Stimulated activated naive B cell treated with anti-CD40 and anti-IgM and Interleukin-4, amounts not matched to agents 10 μg/mL and 1 μg/mL and 100 μg/mL, for 72 hours (primary cell): Measurements from ENCODE around the gene ZNF718.
"Not testable (repeated sequence)": the region's sequence is repeated elsewhere in the genome, so short reads cannot be mapped to it uniquely, and the experiment has no call there.

Experiments
- ATAC-seq, 2 donors: fragments of 150-1000 bp; cut with Tn5 transposase; replicated peaks; 2 replicates each; pipeline ENCODE4 v1.10.0; 2021; ENCODE audit warnings: moderate library complexity in 1 of 2
- DNase-seq: peaks from one replicate; pipeline ENCODE4 v3.0.0; 2021
- H3K27ac Mint-ChIP-seq: one replicate; pipeline ENCODE4 v1.8.0; 2022; ENCODE audit warnings: mild to moderate bottlenecking, mixed read lengths
- H3K27me3 Mint-ChIP-seq, 2 donors: one replicate each; pipeline ENCODE4 v1.8.0; 2022; ENCODE audit warnings: mixed read lengths in 2 of 2
- H3K36me3 Mint-ChIP-seq, 2 donors: one replicate each; pipeline ENCODE4 v1.8.0; 2022; ENCODE audit warnings: mixed read lengths in 2 of 2, mild to moderate bottlenecking in 1 of 2
- H3K4me1 Mint-ChIP-seq, 2 donors: one replicate each; pipeline ENCODE4 v1.8.0; 2022; ENCODE audit warnings: mixed read lengths in 2 of 2, mild to moderate bottlenecking in 1 of 2
- H3K4me3 Mint-ChIP-seq, 2 donors: one replicate each; pipeline ENCODE4 v1.8.0; 2022; ENCODE audit warnings: mild to moderate bottlenecking in 2 of 2, mixed read lengths in 2 of 2, moderate library complexity in 1 of 2
- H3K9me3 Mint-ChIP-seq, 2 donors: one replicate each; pipeline ENCODE4 v1.8.0; 2022; ENCODE audit warnings: mixed read lengths in 2 of 2, mild to moderate bottlenecking in 1 of 2

Gene ZNF718

DNA sequence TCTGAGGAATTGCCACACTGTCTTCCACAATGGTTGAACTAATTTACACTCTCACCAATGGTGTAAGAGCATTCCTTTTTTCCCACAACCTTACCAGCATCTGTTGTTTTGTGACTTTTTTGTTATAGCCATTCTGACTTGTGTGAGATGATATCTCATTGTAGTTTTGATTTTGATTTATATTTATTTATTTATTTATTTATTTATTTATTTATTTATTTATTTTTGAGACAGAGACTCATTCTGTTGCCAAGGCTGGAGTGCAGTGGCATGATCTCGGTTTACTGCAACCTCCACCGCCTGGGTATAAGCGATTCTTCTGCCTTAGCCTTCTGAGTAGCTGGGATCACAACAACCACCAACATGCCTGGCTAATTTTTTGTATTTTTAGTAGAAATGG lies 57.9 kb downstream of the ZNF718 start:
- H3K4me3 Mint-ChIP-seq, DNase-seq, H3K27ac Mint-ChIP-seq, ATAC-seq, H3K27me3 Mint-ChIP-seq, H3K4me1 Mint-ChIP-seq: not testable (repeated sequence)
- peaks cover 46 to 51% of the 10 kb centered on the region in 2 donors for H3K9me3 Mint-ChIP-seq
- H3K36me3 Mint-ChIP-seq: peaks cover 47 to 74% of the 10 kb centered on the region in 2 donors

- ATAC-seq: no peak
- H3K27me3 Mint-ChIP-seq: no peaks in the 10 kb centered on the region
- no peak for DNase-seq
- peaks cover 38 to 47% of the 10 kb centered on the region in 2 donors for H3K9me3 Mint-ChIP-seq
- peaks cover 46 to 66% of the 10 kb centered on the region in 2 donors for H3K36me3 Mint-ChIP-seq
- H3K4me3 Mint-ChIP-seq: no peak overlapping the region
- no peaks in the 10 kb centered on the region for H3K4me1 Mint-ChIP-seq
- H3K27ac Mint-ChIP-seq: no peak overlapping the region
Observed at GRCh38 chr4:188091-188490, 63.8 kb downstream of the ZNF718 start.

DNA sequence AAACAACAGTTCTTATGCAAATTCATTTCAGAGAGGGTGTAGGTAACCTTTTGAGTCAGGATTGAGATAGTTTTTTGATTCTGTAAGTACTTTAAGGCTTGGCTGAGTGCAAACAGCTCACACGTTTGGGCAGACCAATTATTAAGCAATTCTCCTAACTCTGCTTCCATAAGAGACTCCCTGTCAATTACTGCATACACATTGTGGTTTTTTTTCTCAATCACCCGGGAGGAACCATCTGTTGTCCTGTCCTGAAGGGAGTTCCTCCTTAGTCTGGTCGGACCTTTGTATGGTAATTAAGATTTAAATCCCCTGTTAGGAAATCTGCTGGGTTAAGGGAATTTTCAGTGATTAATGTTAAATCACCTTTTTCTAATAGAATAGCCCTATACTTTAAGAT lies 70.9 kb downstream of the ZNF718 start:
- not testable (repeated sequence) for ATAC-seq, H3K4me1 Mint-ChIP-seq, H3K27ac Mint-ChIP-seq, H3K4me3 Mint-ChIP-seq, H3K27me3 Mint-ChIP-seq, DNase-seq
- H3K36me3 Mint-ChIP-seq: peaks cover 35 to 55% of the 10 kb centered on the region in 2 donors
- H3K9me3 Mint-ChIP-seq: peaks cover 35 to 49% of the 10 kb centered on the region in 2 donors

- Mint-ChIP-seq H3K36me3 (peaks cover 59 to 67% of the 10 kb centered on the region in 2 donors), H3K27ac (no peak overlapping the region), H3K4me1 (no peaks in the 10 kb centered on the region), H3K27me3 (no peaks in the 10 kb centered on the region), H3K4me3 (no peak overlapping the region), H3K9me3 (peaks cover 36 to 41% of the 10 kb centered on the region in 2 donors)
- ATAC-seq: no peak
- DNase-seq: no peak
Observed at GRCh38 chr4:200936-201335, 76.6 kb downstream of the ZNF718 start.

- not testable (repeated sequence) for H3K27ac Mint-ChIP-seq, ATAC-seq, H3K4me3 Mint-ChIP-seq, DNase-seq, H3K4me1 Mint-ChIP-seq, H3K27me3 Mint-ChIP-seq
- Mint-ChIP-seq H3K36me3 (peaks cover 64 to 73% of the 10 kb centered on the region in 2 donors), H3K9me3 (peaks cover 38 to 45% of the 10 kb centered on the region in 2 donors)
Observed at GRCh38 chr4:202822-203221, 78.5 kb downstream of the ZNF718 start.

DNA sequence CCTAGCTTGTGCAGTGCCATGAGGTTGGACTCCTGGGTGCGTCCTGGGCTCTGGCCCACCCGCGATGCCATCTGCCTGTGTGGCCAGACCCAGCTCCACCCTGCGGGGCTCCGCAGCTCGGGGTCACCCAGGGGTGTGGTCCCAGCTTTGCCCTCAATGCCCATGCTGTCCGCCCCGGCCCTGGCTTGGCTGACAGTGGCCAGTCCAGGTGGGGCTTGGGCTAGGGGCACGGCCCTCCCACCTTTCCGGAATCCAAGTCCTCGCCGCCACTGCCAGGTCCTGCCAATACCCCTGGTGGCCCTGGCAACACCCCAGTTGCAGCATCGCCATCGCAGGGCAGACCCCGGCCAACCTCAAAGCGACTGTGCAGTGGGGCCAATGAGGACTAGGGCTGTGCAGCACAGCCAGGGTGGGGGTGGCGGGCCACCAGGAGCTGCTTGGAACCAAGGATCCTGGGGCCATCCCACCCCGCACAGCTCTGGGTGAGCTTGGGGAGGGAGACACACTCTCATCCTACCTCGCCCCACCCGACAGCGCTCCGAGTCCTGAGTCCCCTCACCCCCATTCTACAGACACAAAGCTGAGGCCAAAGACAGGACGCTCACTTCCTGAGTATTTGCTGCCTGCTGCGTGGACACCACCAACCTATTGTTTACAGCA lies 80.9 kb downstream of the ZNF718 start:
- ATAC-seq (no peak), DNase-seq (no peak)
- H3K27me3 Mint-ChIP-seq: no peaks in the 10 kb centered on the region
- peaks cover 5 to 12% of the 10 kb centered on the region in 2 donors for H3K4me1 Mint-ChIP-seq
- no peak overlapping the region for H3K4me3 Mint-ChIP-seq
- H3K9me3 Mint-ChIP-seq: peaks cover 31 to 45% of the 10 kb centered on the region in 2 donors
- H3K36me3 Mint-ChIP-seq: peaks cover 52 to 67% of the 10 kb centered on the region in 2 donors
- H3K27ac Mint-ChIP-seq: no peak overlapping the region

- Mint-ChIP-seq H3K27me3 (no peaks in the 10 kb centered on the region), H3K27ac (no peak overlapping the region), H3K9me3 (peaks cover 31 to 45% of the 10 kb centered on the region in 2 donors), H3K36me3 (peaks cover 51 to 65% of the 10 kb centered on the region in 2 donors), H3K4me1 (peaks cover 7 to 17% of the 10 kb centered on the region in 2 donors), H3K4me3 (no peak overlapping the region)
- no peak for DNase-seq
- ATAC-seq: no peak
Observed at GRCh38 chr4:206054-206453, 81.8 kb downstream of the ZNF718 start.

DNA sequence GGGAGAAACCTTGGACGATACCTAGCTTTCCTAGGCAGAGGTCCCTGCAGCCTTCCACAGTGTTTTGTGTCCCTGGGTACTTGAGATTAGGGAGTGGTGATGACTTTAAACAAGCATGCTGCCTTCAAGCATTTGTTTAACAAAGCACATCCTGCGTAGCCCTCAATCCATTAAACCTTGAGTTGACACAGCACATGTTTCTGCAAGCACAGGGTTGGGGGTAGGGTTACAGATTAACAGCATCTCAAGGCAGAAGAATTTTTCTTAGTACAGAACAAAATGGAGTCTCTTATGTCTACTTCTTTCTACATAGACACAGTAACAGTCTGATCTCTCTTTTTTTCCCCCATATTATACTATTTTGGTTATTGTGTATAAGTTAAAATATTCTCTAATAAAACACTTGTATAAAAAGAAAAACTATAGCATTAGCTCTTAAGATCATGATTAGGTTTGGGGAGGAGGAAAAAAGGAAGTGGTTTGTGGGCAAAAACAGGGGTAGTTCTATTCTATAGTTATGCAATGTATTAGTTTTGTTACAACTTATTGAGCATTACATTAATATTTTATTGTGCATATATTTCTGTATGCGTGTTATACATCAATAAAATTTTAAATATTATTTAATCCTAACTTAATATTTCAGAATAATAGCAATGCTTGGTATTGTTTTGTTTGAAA lies 84.3 kb downstream of the ZNF718 start:
- peaks cover 12 to 24% of the 10 kb centered on the region in 2 donors for H3K4me1 Mint-ChIP-seq

DNA sequence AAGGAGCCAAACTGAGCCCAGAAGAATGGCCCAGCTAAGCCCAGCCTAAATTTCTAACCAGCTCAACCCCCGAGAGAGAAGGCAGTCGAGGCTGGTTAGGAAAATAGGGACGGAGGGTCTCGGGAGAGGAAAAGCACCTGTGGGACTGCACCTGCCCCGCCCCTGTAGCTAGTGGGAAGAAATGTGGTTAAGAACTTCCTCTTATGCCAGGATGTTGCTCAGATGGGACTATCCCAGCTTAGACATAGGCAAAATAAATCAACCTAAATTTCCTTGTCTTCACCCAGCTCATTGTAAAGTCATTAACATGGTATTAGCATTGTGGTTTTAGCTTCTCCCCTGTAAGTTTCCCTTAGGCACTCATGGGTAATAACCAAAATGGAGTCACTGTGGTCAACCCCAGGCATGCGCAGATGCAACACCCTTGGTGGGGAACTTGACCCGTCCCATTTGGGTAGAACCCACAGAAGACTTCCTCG lies 86.8 kb downstream of the ZNF718 start:
- Mint-ChIP-seq H3K27ac (peak overlapping the region; percentile 81), H3K4me3 (peak overlapping the region; percentile 21 to 50)
- peak; percentile 95 to 98 for ATAC-seq

More for the DNA sequence above, 84.3 kb downstream of the ZNF718 start:
- DNase-seq, H3K27ac Mint-ChIP-seq, ATAC-seq, H3K27me3 Mint-ChIP-seq, H3K4me3 Mint-ChIP-seq: not testable (repeated sequence)
- Mint-ChIP-seq H3K36me3 (peaks cover 38 to 58% of the 10 kb centered on the region in 2 donors), H3K9me3 (peaks cover 29 to 38% of the 10 kb centered on the region in 2 donors)

GRCh38 chr4:212438-213188 lies 88.3 kb downstream of the ZNF718 start:
- Mint-ChIP-seq H3K4me1 (peaks cover 12 to 22% of the 10 kb centered on the region in 2 donors), H3K4me3 (peak overlapping the region; percentile 25 to 62), H3K27ac (no peak overlapping the region), H3K9me3 (peaks cover 16 to 30% of the 10 kb centered on the region in 2 donors), H3K27me3 (peaks cover 5% of the 10 kb centered on the region in 2 donors), H3K36me3 (peaks cover 25 to 52% of the 10 kb centered on the region in 2 donors)
- no peak for DNase-seq
- peak; percentile 12 to 17 for ATAC-seq

More for the DNA sequence above, 86.8 kb downstream of the ZNF718 start:
- Mint-ChIP-seq H3K9me3 (peaks cover 24 to 37% of the 10 kb centered on the region in 2 donors), H3K4me1 (peaks cover 14 to 24% of the 10 kb centered on the region in 2 donors), H3K27me3 (peaks cover 5% of the 10 kb centered on the region in 2 donors), H3K36me3 (peaks cover 34 to 56% of the 10 kb centered on the region in 2 donors)
- peak; percentile 47 for DNase-seq

DNA sequence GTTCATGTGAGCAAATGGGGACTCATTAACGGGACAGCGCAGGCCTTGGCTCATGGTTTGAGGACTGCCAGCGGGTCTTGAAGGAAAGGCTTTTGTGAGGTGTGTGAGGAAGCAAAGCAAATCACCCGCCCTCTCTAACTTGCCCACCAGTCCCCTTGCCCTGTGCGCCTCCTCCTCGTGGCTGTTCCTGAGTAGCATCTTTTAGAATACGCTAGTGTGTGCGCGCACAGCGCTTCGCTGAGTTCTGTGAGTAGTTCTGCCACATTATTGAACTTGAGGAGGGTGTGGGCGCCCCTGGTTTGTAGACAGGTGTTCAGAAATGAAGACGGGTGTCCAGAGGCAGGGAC lies 88.9 kb downstream of the ZNF718 start:
- not testable (repeated sequence) for DNase-seq, ATAC-seq, H3K27me3 Mint-ChIP-seq, H3K27ac Mint-ChIP-seq
- H3K4me1 Mint-ChIP-seq: peaks cover 12 to 16% of the 10 kb centered on the region in 2 donors
- H3K36me3 Mint-ChIP-seq: peaks cover 23 to 49% of the 10 kb centered on the region in 2 donors
- peaks cover 14 to 27% of the 10 kb centered on the region in 2 donors for H3K9me3 Mint-ChIP-seq
- H3K4me3 Mint-ChIP-seq: peak overlapping the region; percentile 25 to 62
